SK-N-SH (cell line): Measurements from ENCODE around the gene PRR18. TPM values are rescaled to one million over a fixed set of nuclear protein-coding genes. Genes with fewer than 3 reads are reported as not detected.

Experiments used
- CTCF ChIA-PET: fragments of 300-600, 350-600 bp; formaldehyde crosslinking; extraction: SDS; loops from one replicate; lab custom pipeline; 2021; lab: Yijun Ruan, JAX
- POLR2A ChIA-PET: fragments of 350-600 bp; sonication (Branson Sonifier 250); formaldehyde crosslinking; extraction: SDS; loops from one replicate; lab custom pipeline; 2020; ENCODE audit warnings: antibody characterized with exemption, inconsistent platforms; lab: Yijun Ruan, JAX
- DNase-seq: peaks from one replicate; pipeline ENCODE4 v3.0.0; 2012
- H2AFZ ChIP-seq: fragments of 200-600 bp; sonication (generic); 2 replicates; pipeline ENCODE4 v1.8.1; 2016; ENCODE audit warnings: antibody characterized with exemption, mild to moderate bottlenecking, low read depth
- H3F3A ChIP-seq: fragments of 200-600 bp; sonication (generic); replicated peaks from 2 replicates; pipeline ENCODE3; 2016; ENCODE audit warnings: antibody characterized with exemption, mild to moderate bottlenecking; ENCODE audit not compliant: insufficient read depth
- H3K27ac ChIP-seq, 2 experiments: fragments of 200-500 bp in 1 of 2; fragments of 200-600 bp in 1 of 2; sonication (Bioruptor generic) in 1 of 2; sonication (generic), shearing (Covaris generic) in 1 of 2; 2 replicates each; pipeline versions ENCODE4 v1.5.1 to v1.6.1; 2014 to 2016; ENCODE audit warnings: low read depth in 2 of 2, inconsistent platforms in 1 of 2, low read length in 1 of 2, mild to moderate bottlenecking in 1 of 2, mixed read lengths in 1 of 2
- H3K27me3 ChIP-seq: fragments of 200-600 bp; sonication (generic), shearing (Covaris generic); 2 replicates; pipeline ENCODE4 v1.6.1; 2016; ENCODE audit warnings: mixed run types; ENCODE audit not compliant: insufficient read depth
- H3K36me3 ChIP-seq, 2 experiments: fragments of 200-500 bp in 1 of 2; fragments of 200-600 bp in 1 of 2; sonication (Bioruptor generic) in 1 of 2; sonication (generic) in 1 of 2; replicated peaks in 1 of 2; 2 replicates each; pipeline versions ENCODE3 to v1.5.1; 2014 to 2016; ENCODE audit warnings: low read length in 1 of 2, mild to moderate bottlenecking in 1 of 2; ENCODE audit not compliant: insufficient read depth in 2 of 2, control insufficient read depth in 1 of 2
- H3K4me1 ChIP-seq, 2 experiments: fragments of 200-500 bp in 1 of 2; fragments of 200-600 bp in 1 of 2; sonication (Bioruptor generic) in 1 of 2; sonication (generic), shearing (Covaris generic) in 1 of 2; 2 replicates each; pipeline versions ENCODE4 v1.5.1 to v1.6.1; 2014 to 2016; ENCODE audit warnings: low read depth in 1 of 2, low read length in 1 of 2, mixed run types in 1 of 2; ENCODE audit not compliant: insufficient read depth in 2 of 2, control insufficient read depth in 1 of 2
- H3K4me2 ChIP-seq: fragments of 200-600 bp; sonication (generic), shearing (Covaris generic); 2 replicates; pipeline ENCODE4 v1.6.1; 2017; ENCODE audit warnings: mixed run types
- H3K4me3 ChIP-seq, 2 experiments: fragments of 200-500 bp in 1 of 2; fragments of 200-600 bp in 1 of 2; sonication (Bioruptor generic) in 1 of 2; sonication (generic), shearing (Covaris generic) in 1 of 2; 2 replicates each; pipeline versions ENCODE4 v1.5.1 to v1.8.1; 2014 to 2016; ENCODE audit warnings: low read depth in 2 of 2, inconsistent platforms in 1 of 2, low read length in 1 of 2, mild to moderate bottlenecking in 1 of 2, mixed read lengths in 1 of 2, moderate library complexity in 1 of 2
- H3K79me2 ChIP-seq: fragments of 200-600 bp; sonication (generic); 2 replicates; pipeline ENCODE4 v1.8.1; 2017; ENCODE audit warnings: mild to moderate bottlenecking; ENCODE audit not compliant: insufficient read depth
- H3K9ac ChIP-seq: fragments of 200-600 bp; sonication (generic); 2 replicates; pipeline ENCODE4 v1.6.1; 2017; ENCODE audit warnings: mixed run types
- H3K9me2 ChIP-seq: fragments of 200-600 bp; sonication (generic); 2 replicates; pipeline ENCODE4 v1.6.1; 2017; ENCODE audit warnings: mixed run types
- H3K9me3 ChIP-seq: fragments of 200-600 bp; sonication (generic); 2 replicates; pipeline ENCODE4 v1.6.1; 2017; ENCODE audit warnings: mixed run types, mild to moderate bottlenecking, moderate library complexity
- H4K20me1 ChIP-seq: fragments of 200-600 bp; sonication (generic); 2 replicates; pipeline ENCODE4 v1.6.1; 2017; ENCODE audit warnings: mild to moderate bottlenecking, mixed run types; ENCODE audit not compliant: insufficient read depth
- CHD2 ChIP-seq: fragments of 150-350 bp; IDR thresholded peaks from 2 replicates; pipeline ENCODE4 v1.6.1; 2018; ENCODE audit warnings: low read length; ENCODE audit not compliant: partially characterized antibody
- FOXJ3 ChIP-seq: sonication (generic); formaldehyde crosslinking; IDR thresholded peaks from 2 replicates; pipeline ENCODE4 v1.5.1; 2020; ENCODE audit warnings: mild to moderate bottlenecking, missing genetic modification reagents
- JUND ChIP-seq: IDR thresholded peaks from 2 replicates; pipeline ENCODE4 v1.4.0; 2012
- NFIC ChIP-seq: IDR thresholded peaks from 2 replicates; pipeline ENCODE4 v1.4.0; 2012; ENCODE audit warnings: borderline replicate concordance
- RCOR1 ChIP-seq: fragments of 150-350 bp; IDR thresholded peaks from 2 replicates; pipeline ENCODE4 v1.6.1; 2017; ENCODE audit warnings: antibody characterized with exemption, low read length
- RFX5 ChIP-seq: IDR thresholded peaks from 2 replicates; pipeline ENCODE4 v1.6.1; 2012; ENCODE audit warnings: mild to moderate bottlenecking, improper control_type of control experiment, low read length
- RXRA ChIP-seq: IDR thresholded peaks from 2 replicates; pipeline ENCODE4 v1.4.0; 2012; ENCODE audit warnings: low read depth, mild to moderate bottlenecking, borderline replicate concordance
- SMC3 ChIP-seq: IDR thresholded peaks from 2 replicates; pipeline ENCODE4 v1.6.1; 2012; ENCODE audit warnings: low read depth, low read length, improper control_type of control experiment
- TCF12 ChIP-seq: IDR thresholded peaks from 2 replicates; pipeline ENCODE4 v1.4.0; 2012
- TEAD4 ChIP-seq: IDR thresholded peaks from 2 replicates; pipeline ENCODE4 v1.4.0; 2012; ENCODE audit warnings: mild to moderate bottlenecking, borderline replicate concordance; ENCODE audit not compliant: insufficient read depth
- YY1 ChIP-seq: IDR thresholded peaks from 2 replicates; pipeline ENCODE4 v1.4.0; 2012; ENCODE audit warnings: low read depth, mild to moderate bottlenecking
- WGBS: methylation state at CpG from one replicate; pipeline ENCODE4 v1.1.6; 2017; ENCODE audit warnings: low lambda C conversion rate; 5-methylcytosine and 5-hydroxymethylcytosine counted together
- polyA plus RNA-seq, 3 experiments: library from polyadenylated mRNA; depleted of rRNA; stranded (reverse); fragments of >200 nt; gene quantifications; 2 replicates each; pipeline ENCODE4 v1.2.3, GENCODE V29; 2012
- TF ChIP-seq, protein P1 (sequence below): fragments of 150-350 bp; IDR thresholded peaks from 2 replicates; pipeline ENCODE4 v1.6.1; 2016; ENCODE audit warnings: mild to moderate bottlenecking, low read depth, low read length
- TF ChIP-seq, protein P2 (sequence below): IDR thresholded peaks from 2 replicates; pipeline ENCODE4 v1.6.1; 2012; ENCODE audit warnings: mild to moderate bottlenecking, low read depth, low read length, moderate library complexity
- TF ChIP-seq, protein P3 (sequence below): IDR thresholded peaks from 2 replicates; pipeline ENCODE4 v1.4.0; 2012; ENCODE audit warnings: low read depth, borderline replicate concordance
- TF ChIP-seq, protein P4 (sequence below): IDR thresholded peaks from 2 replicates; pipeline ENCODE4 v1.4.0; 2012; ENCODE audit warnings: low read depth, borderline replicate concordance

Gene PRR18
- polyA plus RNA-seq, 1 of the 3 experiments (the other 2 are of a cell fraction) = 0.02 TPM

DNA sequence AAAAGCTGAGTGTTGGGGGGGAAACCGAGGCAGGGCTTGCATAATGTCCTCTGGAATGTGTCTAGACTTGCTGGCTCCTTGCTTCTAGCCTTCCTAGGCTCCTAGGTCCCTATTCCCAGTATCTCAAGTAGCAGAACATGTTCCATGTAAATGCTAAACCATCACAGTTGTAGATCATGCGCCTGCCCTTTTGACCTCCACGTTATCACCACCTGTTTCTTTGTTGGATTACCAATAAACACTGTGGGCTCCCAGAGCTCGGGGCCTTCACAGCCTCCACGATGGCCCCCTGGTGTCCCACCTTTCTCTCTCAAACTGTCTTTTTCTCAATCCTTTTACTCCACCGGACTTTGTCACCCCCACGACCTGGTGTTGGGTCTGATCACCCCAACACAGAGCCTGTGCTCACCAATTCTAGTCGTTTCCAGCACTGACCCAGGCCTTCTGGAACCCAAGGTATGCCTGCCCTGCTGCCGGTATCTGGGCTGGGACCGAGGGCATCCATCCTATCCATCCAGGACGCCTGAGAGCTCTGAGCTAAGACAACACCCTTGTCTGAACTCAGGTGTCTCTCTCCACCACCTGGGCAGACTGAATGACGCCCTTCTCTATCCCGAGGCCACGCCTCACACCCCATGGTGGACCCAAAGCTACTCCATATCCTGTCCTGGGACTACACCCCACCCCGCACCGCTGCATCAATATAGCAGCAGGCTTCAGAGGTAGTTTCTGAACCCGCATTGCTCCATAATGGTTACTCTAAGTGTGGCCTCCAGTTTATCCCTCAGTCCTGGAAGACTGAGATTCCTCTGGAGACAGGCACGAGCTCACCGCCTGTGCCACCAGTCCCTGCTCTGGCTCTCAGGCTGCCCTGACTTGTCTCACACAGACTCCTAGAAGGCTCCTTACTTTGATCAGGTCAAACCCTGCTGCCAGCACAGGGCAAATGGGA lies 9.3 kb upstream of the PRR18 start:
- DNase-seq = no peak
- Histone ChIP-seq H3K36me3 (peaks cover 20% of the 10 kb centered on the region in 2 experiments), H3K9ac (no peak overlapping the region), H3K27me3 (no peaks in the 10 kb centered on the region), H3F3A (peaks cover 5% of the 10 kb centered on the region), H3K4me1 (peaks cover 0 to 3% of the 10 kb centered on the region in 2 experiments; a peak in 2 of 4 replicates), H4K20me1 (no peaks in the 10 kb centered on the region), H3K9me3 (no peaks in the 10 kb centered on the region), H3K4me3 (no peak overlapping the region), H3K4me2 (no peak overlapping the region), H3K9me2 (no peaks in the 10 kb centered on the region), H3K79me2 (no peaks in the 10 kb centered on the region), H2AFZ (no peak overlapping the region), H3K27ac (no peak overlapping the region)
- TF ChIP-seq CHD2 = no peak
- TF ChIP-seq TEAD4 = no peak
- TF ChIP-seq, protein P1, sequence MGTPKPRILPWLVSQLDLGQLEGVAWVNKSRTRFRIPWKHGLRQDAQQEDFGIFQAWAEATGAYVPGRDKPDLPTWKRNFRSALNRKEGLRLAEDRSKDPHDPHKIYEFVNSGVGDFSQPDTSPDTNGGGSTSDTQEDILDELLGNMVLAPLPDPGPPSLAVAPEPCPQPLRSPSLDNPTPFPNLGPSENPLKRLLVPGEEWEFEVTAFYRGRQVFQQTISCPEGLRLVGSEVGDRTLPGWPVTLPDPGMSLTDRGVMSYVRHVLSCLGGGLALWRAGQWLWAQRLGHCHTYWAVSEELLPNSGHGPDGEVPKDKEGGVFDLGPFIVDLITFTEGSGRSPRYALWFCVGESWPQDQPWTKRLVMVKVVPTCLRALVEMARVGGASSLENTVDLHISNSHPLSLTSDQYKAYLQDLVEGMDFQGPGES = no peak
- TF ChIP-seq, protein P2, sequence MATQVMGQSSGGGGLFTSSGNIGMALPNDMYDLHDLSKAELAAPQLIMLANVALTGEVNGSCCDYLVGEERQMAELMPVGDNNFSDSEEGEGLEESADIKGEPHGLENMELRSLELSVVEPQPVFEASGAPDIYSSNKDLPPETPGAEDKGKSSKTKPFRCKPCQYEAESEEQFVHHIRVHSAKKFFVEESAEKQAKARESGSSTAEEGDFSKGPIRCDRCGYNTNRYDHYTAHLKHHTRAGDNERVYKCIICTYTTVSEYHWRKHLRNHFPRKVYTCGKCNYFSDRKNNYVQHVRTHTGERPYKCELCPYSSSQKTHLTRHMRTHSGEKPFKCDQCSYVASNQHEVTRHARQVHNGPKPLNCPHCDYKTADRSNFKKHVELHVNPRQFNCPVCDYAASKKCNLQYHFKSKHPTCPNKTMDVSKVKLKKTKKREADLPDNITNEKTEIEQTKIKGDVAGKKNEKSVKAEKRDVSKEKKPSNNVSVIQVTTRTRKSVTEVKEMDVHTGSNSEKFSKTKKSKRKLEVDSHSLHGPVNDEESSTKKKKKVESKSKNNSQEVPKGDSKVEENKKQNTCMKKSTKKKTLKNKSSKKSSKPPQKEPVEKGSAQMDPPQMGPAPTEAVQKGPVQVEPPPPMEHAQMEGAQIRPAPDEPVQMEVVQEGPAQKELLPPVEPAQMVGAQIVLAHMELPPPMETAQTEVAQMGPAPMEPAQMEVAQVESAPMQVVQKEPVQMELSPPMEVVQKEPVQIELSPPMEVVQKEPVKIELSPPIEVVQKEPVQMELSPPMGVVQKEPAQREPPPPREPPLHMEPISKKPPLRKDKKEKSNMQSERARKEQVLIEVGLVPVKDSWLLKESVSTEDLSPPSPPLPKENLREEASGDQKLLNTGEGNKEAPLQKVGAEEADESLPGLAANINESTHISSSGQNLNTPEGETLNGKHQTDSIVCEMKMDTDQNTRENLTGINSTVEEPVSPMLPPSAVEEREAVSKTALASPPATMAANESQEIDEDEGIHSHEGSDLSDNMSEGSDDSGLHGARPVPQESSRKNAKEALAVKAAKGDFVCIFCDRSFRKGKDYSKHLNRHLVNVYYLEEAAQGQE = no peak
- TF ChIP-seq RXRA = no peak
- no peak for TF ChIP-seq RFX5
- TF ChIP-seq, protein P3, sequence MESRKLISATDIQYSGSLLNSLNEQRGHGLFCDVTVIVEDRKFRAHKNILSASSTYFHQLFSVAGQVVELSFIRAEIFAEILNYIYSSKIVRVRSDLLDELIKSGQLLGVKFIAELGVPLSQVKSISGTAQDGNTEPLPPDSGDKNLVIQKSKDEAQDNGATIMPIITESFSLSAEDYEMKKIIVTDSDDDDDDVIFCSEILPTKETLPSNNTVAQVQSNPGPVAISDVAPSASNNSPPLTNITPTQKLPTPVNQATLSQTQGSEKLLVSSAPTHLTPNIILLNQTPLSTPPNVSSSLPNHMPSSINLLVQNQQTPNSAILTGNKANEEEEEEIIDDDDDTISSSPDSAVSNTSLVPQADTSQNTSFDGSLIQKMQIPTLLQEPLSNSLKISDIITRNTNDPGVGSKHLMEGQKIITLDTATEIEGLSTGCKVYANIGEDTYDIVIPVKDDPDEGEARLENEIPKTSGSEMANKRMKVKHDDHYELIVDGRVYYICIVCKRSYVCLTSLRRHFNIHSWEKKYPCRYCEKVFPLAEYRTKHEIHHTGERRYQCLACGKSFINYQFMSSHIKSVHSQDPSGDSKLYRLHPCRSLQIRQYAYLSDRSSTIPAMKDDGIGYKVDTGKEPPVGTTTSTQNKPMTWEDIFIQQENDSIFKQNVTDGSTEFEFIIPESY = no peak
- no peak for TF ChIP-seq JUND
- no peak for TF ChIP-seq FOXJ3 (CRISPR knock-in tag)
- no peak for TF ChIP-seq RCOR1
- TF ChIP-seq TCF12 = no peak
- TF ChIP-seq NFIC = no peak
- TF ChIP-seq SMC3 = no peak
- TF ChIP-seq, protein P4, sequence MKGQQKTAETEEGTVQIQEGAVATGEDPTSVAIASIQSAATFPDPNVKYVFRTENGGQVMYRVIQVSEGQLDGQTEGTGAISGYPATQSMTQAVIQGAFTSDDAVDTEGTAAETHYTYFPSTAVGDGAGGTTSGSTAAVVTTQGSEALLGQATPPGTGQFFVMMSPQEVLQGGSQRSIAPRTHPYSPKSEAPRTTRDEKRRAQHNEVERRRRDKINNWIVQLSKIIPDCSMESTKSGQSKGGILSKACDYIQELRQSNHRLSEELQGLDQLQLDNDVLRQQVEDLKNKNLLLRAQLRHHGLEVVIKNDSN = no peak
- TF ChIP-seq YY1 = no peak
- POLR2A ChIA-PET = no interaction called here
- CTCF ChIA-PET = interaction anchor here (1.8 kb wide), 1 partner anchor 24 kb away, joined by 4 read pairs; no protein-coding TSS in a partner anchor
- 95% methylated on average over 11 of the region's 19 CpGs for WGBS
